Testis (tissue), 2 donors: ENCODE data around the gene FFAR3.

Experiments
- POLR2A ChIP-seq: fragments of 450-650 bp; IDR thresholded peaks from one replicate; pipeline ENCODE4 v1.6.1; 2017; ENCODE audit warnings: antibody characterized with exemption, mild to moderate bottlenecking, moderate library complexity
- TF ChIP-seq, protein P1 (sequence below), 3 experiments: fragments of 450-650 bp in 2 of 3; fragments of 200-600 bp in 1 of 3; sonication (generic) in 1 of 3; IDR thresholded peaks; one replicate each; pipeline ENCODE4 v1.5.1; 2016 to 2019; ENCODE audit warnings: antibody characterized with exemption in 3 of 3, mild to moderate bottlenecking in 2 of 3, moderate library complexity in 1 of 3

DNA sequence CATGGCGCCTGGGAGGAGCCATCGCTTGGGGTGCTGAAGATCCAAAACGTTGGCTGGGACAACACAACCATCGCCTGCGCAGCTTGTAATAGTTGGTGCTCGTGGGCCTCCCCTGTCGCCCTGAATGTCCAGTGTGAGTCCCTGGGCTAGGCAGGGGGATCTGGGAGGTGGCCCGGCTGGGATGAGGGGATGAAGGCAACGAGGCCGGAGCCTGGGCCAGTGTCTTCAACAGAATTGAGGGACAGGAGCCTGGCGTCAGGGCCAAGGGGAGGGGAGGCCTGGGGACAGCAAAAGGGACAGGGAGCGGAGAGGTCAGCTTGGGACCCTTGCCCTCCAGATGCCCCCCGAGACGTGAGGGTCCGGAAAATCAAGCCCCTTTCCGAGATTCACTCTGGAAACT lies 17.3 kb upstream of the FFAR3 start:
- TF ChIP-seq POLR2A: no peak
- TF ChIP-seq, protein P1, sequence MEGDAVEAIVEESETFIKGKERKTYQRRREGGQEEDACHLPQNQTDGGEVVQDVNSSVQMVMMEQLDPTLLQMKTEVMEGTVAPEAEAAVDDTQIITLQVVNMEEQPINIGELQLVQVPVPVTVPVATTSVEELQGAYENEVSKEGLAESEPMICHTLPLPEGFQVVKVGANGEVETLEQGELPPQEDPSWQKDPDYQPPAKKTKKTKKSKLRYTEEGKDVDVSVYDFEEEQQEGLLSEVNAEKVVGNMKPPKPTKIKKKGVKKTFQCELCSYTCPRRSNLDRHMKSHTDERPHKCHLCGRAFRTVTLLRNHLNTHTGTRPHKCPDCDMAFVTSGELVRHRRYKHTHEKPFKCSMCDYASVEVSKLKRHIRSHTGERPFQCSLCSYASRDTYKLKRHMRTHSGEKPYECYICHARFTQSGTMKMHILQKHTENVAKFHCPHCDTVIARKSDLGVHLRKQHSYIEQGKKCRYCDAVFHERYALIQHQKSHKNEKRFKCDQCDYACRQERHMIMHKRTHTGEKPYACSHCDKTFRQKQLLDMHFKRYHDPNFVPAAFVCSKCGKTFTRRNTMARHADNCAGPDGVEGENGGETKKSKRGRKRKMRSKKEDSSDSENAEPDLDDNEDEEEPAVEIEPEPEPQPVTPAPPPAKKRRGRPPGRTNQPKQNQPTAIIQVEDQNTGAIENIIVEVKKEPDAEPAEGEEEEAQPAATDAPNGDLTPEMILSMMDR (IDR thresholded peaks at IDR 0.05): no peak
